ENCODE data around the gene WDFY2. TPM values are rescaled to one million over a fixed set of nuclear protein-coding genes. Genes with fewer than 3 reads are reported as not detected.

The WDFY2 gene
- total RNA-seq, 4 donors from 2014 or later = 12.9 to 23.2 (median 17.1) TPM

DNA sequence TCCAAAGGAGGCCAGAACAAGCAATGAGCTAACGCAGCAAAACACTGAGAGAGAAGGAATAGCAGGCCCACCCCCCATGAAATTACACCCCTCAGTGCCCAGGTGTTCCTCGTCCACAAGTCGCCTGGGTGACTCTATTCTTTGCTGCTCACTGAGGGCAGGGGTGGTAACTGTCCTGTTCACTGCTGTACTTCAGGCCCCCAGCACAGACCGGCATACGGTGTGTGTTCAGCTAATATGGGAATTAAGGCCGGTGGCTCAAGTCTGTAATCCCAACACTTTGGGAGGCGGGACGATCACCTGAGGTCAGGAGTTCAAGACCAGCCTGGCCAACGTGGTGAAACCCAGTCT is 187.8 kb downstream of the WDFY2 start:
- TF ChIP-seq EP300 (IDR thresholded peaks at IDR 0.05) = no peak
- TF ChIP-seq, protein P1, sequence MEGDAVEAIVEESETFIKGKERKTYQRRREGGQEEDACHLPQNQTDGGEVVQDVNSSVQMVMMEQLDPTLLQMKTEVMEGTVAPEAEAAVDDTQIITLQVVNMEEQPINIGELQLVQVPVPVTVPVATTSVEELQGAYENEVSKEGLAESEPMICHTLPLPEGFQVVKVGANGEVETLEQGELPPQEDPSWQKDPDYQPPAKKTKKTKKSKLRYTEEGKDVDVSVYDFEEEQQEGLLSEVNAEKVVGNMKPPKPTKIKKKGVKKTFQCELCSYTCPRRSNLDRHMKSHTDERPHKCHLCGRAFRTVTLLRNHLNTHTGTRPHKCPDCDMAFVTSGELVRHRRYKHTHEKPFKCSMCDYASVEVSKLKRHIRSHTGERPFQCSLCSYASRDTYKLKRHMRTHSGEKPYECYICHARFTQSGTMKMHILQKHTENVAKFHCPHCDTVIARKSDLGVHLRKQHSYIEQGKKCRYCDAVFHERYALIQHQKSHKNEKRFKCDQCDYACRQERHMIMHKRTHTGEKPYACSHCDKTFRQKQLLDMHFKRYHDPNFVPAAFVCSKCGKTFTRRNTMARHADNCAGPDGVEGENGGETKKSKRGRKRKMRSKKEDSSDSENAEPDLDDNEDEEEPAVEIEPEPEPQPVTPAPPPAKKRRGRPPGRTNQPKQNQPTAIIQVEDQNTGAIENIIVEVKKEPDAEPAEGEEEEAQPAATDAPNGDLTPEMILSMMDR (IDR thresholded peaks at IDR 0.05) = no peak
- no peak for TF ChIP-seq POLR2A (IDR thresholded peaks at IDR 0.05)
- no peak for DNase-seq (ENCODE audit: low spot score in 2 of 2)
- Histone ChIP-seq H3K27me3 (no peaks in the 10 kb centered on the region), H3K27ac (peak overlapping the region in 1 of 4 donors; percentile 96), H3K4me3 (no peak overlapping the region), H3K4me1 (peaks cover 0 to 34% (median 16%) of the 10 kb centered on the region in 4 donors), H3K9me3 (no peaks in the 10 kb centered on the region), H3K36me3 (peaks cover 0 to 54% (median 0%) of the 10 kb centered on the region in 3 donors)
- WGBS, 2 donors = 88% methylated on average over 9 of the region's 9 CpGs

- DNase-seq (ENCODE audit: low spot score in 2 of 2) = no peak
- Histone ChIP-seq H3K4me1 (peaks cover 0 to 34% (median 16%) of the 10 kb centered on the region in 4 donors), H3K4me3 (no peak overlapping the region), H3K9me3 (no peaks in the 10 kb centered on the region), H3K36me3 (peaks cover 0 to 50% (median 0%) of the 10 kb centered on the region in 3 donors), H3K27ac (peak overlapping the region in 1 of 4 donors; percentile 96), H3K27me3 (no peaks in the 10 kb centered on the region)
- TF ChIP-seq POLR2A (IDR thresholded peaks at IDR 0.05) = no peak
- TF ChIP-seq, protein P1 (IDR thresholded peaks at IDR 0.05) = no peak
- no peak for TF ChIP-seq EP300 (IDR thresholded peaks at IDR 0.05)
- 82 to 91% methylated on average over 6 of the region's 6 CpGs for WGBS, 2 donors
Observed at GRCh38 chr13:51772781-51773180, 188.5 kb downstream of the WDFY2 start.

GRCh38 chr13:51773515-51773914 is 189.3 kb downstream of the WDFY2 start:
- no peak for TF ChIP-seq POLR2A (IDR thresholded peaks at IDR 0.05)
- TF ChIP-seq, protein P1 (IDR thresholded peaks at IDR 0.05) = no peak
- TF ChIP-seq EP300 (IDR thresholded peaks at IDR 0.05) = no peak
- WGBS, 2 donors = 85 to 87% methylated on average over 11 of the region's 11 CpGs
- DNase-seq (ENCODE audit: low spot score in 2 of 2) = no peak
- H3K9me3 ChIP-seq = no peaks in the 10 kb centered on the region
- peaks cover 0 to 47% (median 0%) of the 10 kb centered on the region in 3 donors for H3K36me3 ChIP-seq
- H3K27me3 ChIP-seq = no peaks in the 10 kb centered on the region
- peaks cover 0 to 30% (median 14%) of the 10 kb centered on the region in 4 donors for H3K4me1 ChIP-seq
- no peak overlapping the region for H3K4me3 ChIP-seq
- H3K27ac ChIP-seq = no peak overlapping the region

DNA sequence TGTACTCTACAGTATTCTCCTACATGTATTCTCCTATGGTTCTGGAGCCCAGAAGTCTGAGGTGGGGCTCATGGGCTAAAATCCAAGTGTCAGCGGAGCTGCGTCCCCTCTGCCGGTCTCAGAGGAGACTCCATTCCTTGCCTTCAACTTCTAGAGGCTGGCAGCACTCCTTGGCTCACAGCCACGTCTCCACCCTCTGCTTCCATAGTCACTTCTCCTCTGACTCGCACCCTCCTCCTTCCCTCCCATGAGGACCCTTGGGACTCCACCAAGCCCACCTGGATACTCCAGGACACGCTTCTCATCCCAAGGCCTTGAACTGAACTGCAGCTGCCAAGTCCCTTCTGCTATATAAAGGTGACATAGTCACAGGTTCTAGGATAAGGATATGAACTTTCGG is 191.9 kb downstream of the WDFY2 start:
- no peaks in the 10 kb centered on the region for H3K9me3 ChIP-seq
- peaks cover 0 to 36% (median 0%) of the 10 kb centered on the region in 3 donors for H3K36me3 ChIP-seq
- 87 to 92% methylated on average over 7 of the region's 7 CpGs for WGBS, 2 donors
- no peak for DNase-seq (ENCODE audit: low spot score in 2 of 2)
- no peak overlapping the region for H3K4me3 ChIP-seq
- H3K27ac ChIP-seq = no peak overlapping the region
- no peaks in the 10 kb centered on the region for H3K27me3 ChIP-seq
- H3K4me1 ChIP-seq = peaks cover 0 to 4% (median 1%) of the 10 kb centered on the region in 4 donors
- TF ChIP-seq POLR2A (IDR thresholded peaks at IDR 0.05) (no peak), EP300 (IDR thresholded peaks at IDR 0.05) (no peak)
- TF ChIP-seq, protein P1 (IDR thresholded peaks at IDR 0.05) = no peak

DNA sequence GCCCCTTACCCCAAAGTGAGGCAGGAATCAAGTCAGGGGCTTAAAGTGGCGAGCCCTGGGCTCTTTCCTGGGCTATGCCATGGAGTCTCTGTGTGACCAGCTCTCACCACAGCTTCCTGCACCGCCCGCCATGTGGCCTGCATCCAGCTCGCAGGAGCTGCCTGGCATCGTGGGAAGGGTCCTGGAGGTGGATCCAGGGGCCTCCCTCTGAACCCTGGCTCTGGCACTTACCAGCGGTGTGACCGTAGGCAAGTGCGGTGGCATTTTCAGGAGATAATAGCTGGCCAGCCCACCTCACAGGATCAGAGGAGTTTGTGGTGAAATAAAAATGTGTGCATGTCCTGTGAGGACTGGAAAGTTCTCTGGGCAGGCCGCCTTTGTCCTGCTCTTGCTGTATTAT is 193.7 kb downstream of the WDFY2 start:
- H3K27me3 ChIP-seq = no peaks in the 10 kb centered on the region
- TF ChIP-seq EP300 (IDR thresholded peaks at IDR 0.05) = no peak
- no peak for DNase-seq (ENCODE audit: low spot score in 2 of 2)
- no peak overlapping the region for H3K27ac ChIP-seq
- no peak overlapping the region for H3K4me3 ChIP-seq
- peaks cover 0 to 28% (median 0%) of the 10 kb centered on the region in 3 donors for H3K36me3 ChIP-seq
- H3K9me3 ChIP-seq = no peaks in the 10 kb centered on the region
- 83 to 84% methylated on average over 9 of the region's 9 CpGs for WGBS, 2 donors
- no peaks in the 10 kb centered on the region for H3K4me1 ChIP-seq

DNA sequence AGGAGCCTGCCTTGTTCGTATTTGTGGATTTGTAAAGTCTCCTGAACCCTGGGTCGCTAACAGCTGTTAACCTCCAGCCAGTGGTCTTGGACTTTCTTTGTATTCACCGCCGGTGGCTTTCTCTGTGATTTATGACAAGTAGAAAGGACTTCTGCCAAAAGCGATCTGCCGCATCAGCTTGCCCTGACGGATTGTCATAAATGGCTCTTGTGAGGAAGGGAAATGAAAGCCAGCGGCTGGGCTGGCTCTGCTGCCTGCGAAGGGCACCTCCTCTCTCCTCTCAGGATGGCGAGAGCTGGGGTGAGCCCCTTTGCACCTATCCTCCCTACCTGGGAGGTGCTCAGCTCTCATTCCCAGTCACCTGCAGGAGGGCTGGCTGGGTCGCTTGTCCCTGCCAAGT is 194.1 kb downstream of the WDFY2 start:
- no peak overlapping the region for H3K27ac ChIP-seq
- no peaks in the 10 kb centered on the region for H3K27me3 ChIP-seq
- DNase-seq (ENCODE audit: low spot score in 2 of 2) = no peak
- TF ChIP-seq, protein P1 (IDR thresholded peaks at IDR 0.05) = no peak
- TF ChIP-seq EP300 (IDR thresholded peaks at IDR 0.05) = no peak
- TF ChIP-seq POLR2A (IDR thresholded peaks at IDR 0.05) = no peak
- H3K36me3 ChIP-seq = peaks cover 0 to 23% (median 0%) of the 10 kb centered on the region in 3 donors
- H3K9me3 ChIP-seq = no peaks in the 10 kb centered on the region
- H3K4me1 ChIP-seq = no peaks in the 10 kb centered on the region
- no peak overlapping the region for H3K4me3 ChIP-seq
- WGBS, 2 donors = 43 to 44% methylated on average over 11 of the region's 11 CpGs

Data from tibial nerve (tissue), 4 donors.